GM12878 (cell line): ENCODE data around the gene MYMK. TPM values are rescaled to one million over a fixed set of nuclear protein-coding genes. Genes with fewer than 3 reads are reported as not detected.

ENCODE experiments used
- ATAC-seq: fragments of 200-7000 bp; cut with Tn5 transposase; 3 replicates; pipeline ENCODE4 v1.9.1; 2020; ENCODE audit warnings: mild to moderate bottlenecking, moderate library complexity
- BruUV-seq: library from RNA; stranded (reverse); fragments of 400-500 nt; replicated peaks from 2 replicates; lab custom pipeline; 2021; lab: Mats Ljungman, UMichigan
- CTCF ChIA-PET: fragments of 300-600 bp; sonication (Branson Sonifier 250); formaldehyde crosslinking; extraction: SDS; loops from one replicate; lab custom pipeline; 2021; ENCODE audit warnings: inconsistent platforms; lab: Yijun Ruan, JAX
- POLR2A ChIA-PET: fragments of 350-600 bp; formaldehyde crosslinking; extraction: SDS; loops from one replicate; lab custom pipeline; 2021; ENCODE audit warnings: inconsistent platforms; lab: Charles Lee
- RAD21 ChIA-PET: fragments of 300-600 bp; sonication (Branson Sonifier 250); formaldehyde crosslinking; loops from one replicate; lab custom pipeline; 2023; ENCODE audit warnings: antibody characterized with exemption; ENCODE audit not compliant: unreplicated experiment; lab: Charles Lee
- SMC1A ChIA-PET: fragments of 300-600 bp; sonication (Branson Sonifier 250); formaldehyde crosslinking; loops from one replicate; lab custom pipeline; 2023; ENCODE audit not compliant: unreplicated experiment, uncharacterized antibody; lab: Charles Lee
- DNase-seq: peaks from one replicate; pipeline ENCODE4 v3.0.0-alpha.2; 2011; ENCODE audit warnings: low read depth, low spot score
- FAIRE-seq: peaks from 3 replicates; lab custom pipeline; 2011; peaks lifted over from hg19 to GRCh38; lab: Jason Lieb, UNC
- H2AFZ ChIP-seq: 2 replicates; pipeline ENCODE4 v1.6.0; 2011; ENCODE audit warnings: low read depth, low read length, control low read depth; ENCODE audit not compliant: control insufficient read depth
- H3K27ac ChIP-seq: 2 replicates; pipeline ENCODE4 v1.5.1; 2011; ENCODE audit warnings: control low read depth; ENCODE audit not compliant: control insufficient read depth, insufficient read depth
- H3K27me3 ChIP-seq, 2 experiments: replicated peaks in 1 of 2; 2 replicates each; pipeline versions ENCODE4 v1.6.0 to v1.6.1; 2011; ENCODE audit warnings: low read length in 1 of 2; ENCODE audit not compliant: control insufficient read depth in 2 of 2, insufficient read depth in 2 of 2
- H3K36me3 ChIP-seq, 2 experiments: 2 replicates each; pipeline ENCODE4 v1.5.1; 2011; ENCODE audit warnings: low read length in 1 of 2; ENCODE audit not compliant: control insufficient read depth in 2 of 2, insufficient read depth in 2 of 2
- H3K4me1 ChIP-seq: 2 replicates; pipeline ENCODE4 v1.6.1; 2011; ENCODE audit warnings: mild to moderate bottlenecking, low read length, moderate library complexity, mixed read lengths; ENCODE audit not compliant: control insufficient read depth, insufficient read depth
- H3K4me2 ChIP-seq: 2 replicates; pipeline ENCODE4 v1.6.0; 2011; ENCODE audit warnings: control low read depth; ENCODE audit not compliant: control insufficient read depth, insufficient read depth
- H3K4me3 ChIP-seq: fragments of 200-600 bp; sonication (generic); 2 replicates; pipeline ENCODE4 v1.5.1; 2016
- H3K79me2 ChIP-seq: 2 replicates; pipeline ENCODE4 v1.6.0; 2011; ENCODE audit warnings: low read length; ENCODE audit not compliant: control insufficient read depth, insufficient read depth
- H3K9ac ChIP-seq: 2 replicates; pipeline ENCODE4 v1.8.0; 2011; ENCODE audit warnings: low read length, control low read depth, mixed read lengths; ENCODE audit not compliant: control insufficient read depth, insufficient read depth
- H3K9me3 ChIP-seq: replicated peaks from 3 replicates; pipeline ENCODE4 v1.5.1; 2011; ENCODE audit warnings: mild to moderate bottlenecking, low read length; ENCODE audit not compliant: control insufficient read depth, insufficient read depth
- H4K20me1 ChIP-seq: 2 replicates; pipeline ENCODE4 v1.6.0; 2011; ENCODE audit not compliant: control insufficient read depth, insufficient read depth
- ATF7 ChIP-seq: fragments of 450-650 bp; IDR thresholded peaks from 2 replicates; pipeline ENCODE4 v1.6.1; 2016; ENCODE audit warnings: low read depth, mild to moderate bottlenecking
- CREB1 ChIP-seq: IDR thresholded peaks from 2 replicates; pipeline ENCODE4 v1.6.1; 2012; ENCODE audit warnings: low read depth, mild to moderate bottlenecking, inconsistent platforms
- DPF2 ChIP-seq: fragments of 450-650 bp; IDR thresholded peaks from 2 replicates; pipeline ENCODE4 v1.6.1; 2017; ENCODE audit warnings: mild to moderate bottlenecking
- JUND ChIP-seq: IDR thresholded peaks from 2 replicates; pipeline ENCODE4 v1.6.1; 2012; ENCODE audit warnings: low read depth, mild to moderate bottlenecking, low read length, improper control_type of control experiment, moderate library complexity
- KLF5 ChIP-seq: fragments of 450-650 bp; IDR thresholded peaks from 2 replicates; pipeline ENCODE4 v1.6.1; 2014; ENCODE audit warnings: mild to moderate bottlenecking; ENCODE audit not compliant: partially characterized antibody
- MTA3 ChIP-seq: IDR thresholded peaks from 2 replicates; pipeline ENCODE4 v1.6.1; 2012; ENCODE audit warnings: low read length, inconsistent platforms, borderline replicate concordance
- NR2C1 ChIP-seq: fragments of 450-650 bp; IDR thresholded peaks from 2 replicates; pipeline ENCODE4 v1.6.1; 2017; ENCODE audit warnings: antibody characterized with exemption, mild to moderate bottlenecking, moderate library complexity
- NR2C2 ChIP-seq: IDR thresholded peaks from 2 replicates; pipeline ENCODE4 v1.6.1; 2011; ENCODE audit warnings: borderline replicate concordance, low read depth; ENCODE audit not compliant: control insufficient read depth, insufficient read length
- POLR2A ChIP-seq: IDR thresholded peaks from 2 replicates; pipeline ENCODE4 v1.6.1; 2011; ENCODE audit warnings: low read depth, mild to moderate bottlenecking, low read length
- SMAD1 ChIP-seq: fragments of 450-650 bp; IDR thresholded peaks from 2 replicates; pipeline ENCODE4 v1.6.1; 2018; ENCODE audit warnings: mild to moderate bottlenecking, low read depth; ENCODE audit not compliant: partially characterized antibody
- SMAD5 ChIP-seq: IDR thresholded peaks from 2 replicates; pipeline ENCODE4 v1.6.1; 2016; ENCODE audit warnings: antibody characterized with exemption, low read depth
- SREBF2 ChIP-seq: IDR thresholded peaks from 2 replicates; pipeline ENCODE4 v1.6.1; 2012; ENCODE audit warnings: mild to moderate bottlenecking, low read length
- SUZ12 ChIP-seq: fragments of 200-600 bp; sonication (generic); IDR thresholded peaks from one replicate; pipeline ENCODE4 v1.6.1; 2018; ENCODE audit warnings: antibody characterized with exemption, mild to moderate bottlenecking; ENCODE audit not compliant: unreplicated experiment
- ZZZ3 ChIP-seq: IDR thresholded peaks from 2 replicates; pipeline ENCODE4 v1.6.1; 2011; ENCODE audit warnings: low read depth; ENCODE audit not compliant: control insufficient read depth, insufficient read length
- WGBS: methylation state at CpG from one replicate; pipeline ENCODE4 v1.1.6; 2016; ENCODE audit warnings: low lambda C conversion rate; ENCODE audit not compliant: insufficient replicate concordance, insufficient coverage; ENCODE audit errors: missing lambda C conversion rate; 5-methylcytosine and 5-hydroxymethylcytosine counted together
- in situ Hi-C: fragments of 300-500 bp; cut with MboI; formaldehyde crosslinking; loops from 9 replicates; pipeline ENCODE4 v1.14.3; 2018; ENCODE audit warnings: mixed read lengths
- intact Hi-C: fragments of 100-400 bp; cut with micrococcal nuclease; formaldehyde crosslinking; loops from one replicate; pipeline ENCODE4 v1.14.2; 2022; ENCODE audit not compliant: unreplicated experiment
- polyA plus RNA-seq, 11 experiments: library from polyadenylated mRNA; depleted of rRNA in 4 of 11; unstranded in 6 of 11; stranded (reverse) in 5 of 11; fragments of >200 nt; fragmentation: Nextera tagmentation in 4 of 11; fragmentation: Illumina TruSeq in 1 of 11; extraction: Ambion mirVana in 4 of 11; extraction: Trizol in 1 of 11; gene quantifications; 1 replicate in 1 of 11; 2 replicates in 10 of 11; pipeline versions ENCODE4 v1.2.1 to v1.2.3, GENCODE V29; 2011 to 2016; ENCODE audit warnings: inconsistent platforms in 2 of 11, missing spikeins in 2 of 11, low read depth in 1 of 11
- total RNA-seq, 4 experiments: library from RNA; depleted of rRNA in 3 of 4; stranded (reverse); fragments of >200 nt in 3 of 4; fragmentation: Illumina TruSeq in 1 of 4; extraction: Trizol in 1 of 4; gene quantifications; 2 replicates each; pipeline versions ENCODE4 v1.2.1 to v1.2.3, GENCODE V29; 2013 to 2021
- TF ChIP-seq, protein P1 (sequence below): fragments of 450-650 bp; IDR thresholded peaks from 2 replicates; pipeline ENCODE4 v1.6.1; 2017; ENCODE audit warnings: mild to moderate bottlenecking, moderate library complexity
- TF ChIP-seq, protein P2 (sequence below): IDR thresholded peaks from 2 replicates; pipeline ENCODE4 v1.6.1; 2011; ENCODE audit warnings: low read depth, mild to moderate bottlenecking, low read length, moderate library complexity, borderline replicate concordance; ENCODE audit errors: extremely low read depth
- TF ChIP-seq, protein P3 (sequence below): fragments of 450-650 bp; IDR thresholded peaks from 2 replicates; pipeline ENCODE4 v1.6.1; 2018; ENCODE audit warnings: borderline replicate concordance, mild to moderate bottlenecking; ENCODE audit not compliant: partially characterized antibody

Gene MYMK
- total and polyA plus RNA-seq, 10 of the 15 experiments (the other 5 are each of a cell fraction or from before 2014, with no cell fraction given) = not detected

DNA sequence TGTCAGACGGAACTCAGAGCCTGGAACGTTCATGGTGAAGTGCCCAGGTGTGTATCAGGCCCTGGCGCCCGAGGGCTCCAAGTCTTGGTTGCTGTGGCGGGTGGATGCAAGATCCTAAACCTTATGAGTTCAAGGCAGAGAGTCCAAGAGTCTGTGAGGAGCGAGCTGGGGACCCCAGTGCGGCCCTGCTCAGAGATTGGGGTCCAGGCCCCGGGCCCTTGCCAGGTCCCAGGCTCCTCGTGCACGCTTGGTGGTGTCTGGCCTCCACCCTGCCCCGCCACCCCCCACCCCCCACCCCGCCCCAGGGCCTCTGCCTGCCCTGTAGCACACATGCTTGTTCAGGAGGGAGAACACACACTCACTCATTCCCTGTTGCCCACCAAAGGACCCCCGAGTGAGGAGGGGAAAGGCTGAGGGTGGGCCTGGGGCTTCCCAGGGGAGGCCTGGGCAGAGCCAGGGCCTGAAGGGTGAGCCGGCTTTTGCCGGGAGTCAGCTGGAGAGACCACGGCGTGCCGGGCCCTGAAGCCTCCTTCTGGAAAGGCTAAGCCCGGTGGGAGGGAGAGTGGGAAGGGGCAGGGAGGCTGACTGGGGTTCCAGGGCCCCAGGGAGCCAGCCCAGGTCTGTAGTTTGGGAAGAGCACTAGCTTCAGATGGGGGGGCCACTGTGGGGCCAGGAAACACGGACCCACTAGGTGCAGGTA lies 47.3 kb upstream of the MYMK start:
- H3K36me3 ChIP-seq = no peaks in the 10 kb centered on the region
- no peak for FAIRE-seq
- no peaks in the 10 kb centered on the region; a peak in 2 of 4 replicates for H3K27me3 ChIP-seq
- 34% methylated on average over 18 of the region's 20 CpGs for WGBS
- H4K20me1 ChIP-seq = no peaks in the 10 kb centered on the region; the same call in 1 of the 2 replicates
- intact Hi-C loops (no loop called here), in situ Hi-C loops (no loop called here)
- no peak overlapping the region for H3K4me3 ChIP-seq
- no peaks in the 10 kb centered on the region; the same call in 1 of the 2 replicates for H3K4me1 ChIP-seq
- H3K9ac ChIP-seq = no peak overlapping the region
- H3K9me3 ChIP-seq = no peaks in the 10 kb centered on the region
- TF ChIP-seq DPF2 = no peak
- TF ChIP-seq SUZ12 = no peak
- TF ChIP-seq ZZZ3 = no peak
- no peak for TF ChIP-seq SREBF2
- TF ChIP-seq, protein P1, sequence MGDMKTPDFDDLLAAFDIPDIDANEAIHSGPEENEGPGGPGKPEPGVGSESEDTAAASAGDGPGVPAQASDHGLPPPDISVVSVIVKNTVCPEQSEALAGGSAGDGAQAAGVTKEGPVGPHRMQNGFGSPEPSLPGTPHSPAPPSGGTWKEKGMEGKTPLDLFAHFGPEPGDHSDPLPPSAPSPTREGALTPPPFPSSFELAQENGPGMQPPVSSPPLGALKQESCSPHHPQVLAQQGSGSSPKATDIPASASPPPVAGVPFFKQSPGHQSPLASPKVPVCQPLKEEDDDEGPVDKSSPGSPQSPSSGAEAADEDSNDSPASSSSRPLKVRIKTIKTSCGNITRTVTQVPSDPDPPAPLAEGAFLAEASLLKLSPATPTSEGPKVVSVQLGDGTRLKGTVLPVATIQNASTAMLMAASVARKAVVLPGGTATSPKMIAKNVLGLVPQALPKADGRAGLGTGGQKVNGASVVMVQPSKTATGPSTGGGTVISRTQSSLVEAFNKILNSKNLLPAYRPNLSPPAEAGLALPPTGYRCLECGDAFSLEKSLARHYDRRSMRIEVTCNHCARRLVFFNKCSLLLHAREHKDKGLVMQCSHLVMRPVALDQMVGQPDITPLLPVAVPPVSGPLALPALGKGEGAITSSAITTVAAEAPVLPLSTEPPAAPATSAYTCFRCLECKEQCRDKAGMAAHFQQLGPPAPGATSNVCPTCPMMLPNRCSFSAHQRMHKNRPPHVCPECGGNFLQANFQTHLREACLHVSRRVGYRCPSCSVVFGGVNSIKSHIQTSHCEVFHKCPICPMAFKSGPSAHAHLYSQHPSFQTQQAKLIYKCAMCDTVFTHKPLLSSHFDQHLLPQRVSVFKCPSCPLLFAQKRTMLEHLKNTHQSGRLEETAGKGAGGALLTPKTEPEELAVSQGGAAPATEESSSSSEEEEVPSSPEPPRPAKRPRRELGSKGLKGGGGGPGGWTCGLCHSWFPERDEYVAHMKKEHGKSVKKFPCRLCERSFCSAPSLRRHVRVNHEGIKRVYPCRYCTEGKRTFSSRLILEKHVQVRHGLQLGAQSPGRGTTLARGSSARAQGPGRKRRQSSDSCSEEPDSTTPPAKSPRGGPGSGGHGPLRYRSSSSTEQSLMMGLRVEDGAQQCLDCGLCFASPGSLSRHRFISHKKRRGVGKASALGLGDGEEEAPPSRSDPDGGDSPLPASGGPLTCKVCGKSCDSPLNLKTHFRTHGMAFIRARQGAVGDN = no peak
- no peak for TF ChIP-seq SMAD1
- TF ChIP-seq, protein P2, sequence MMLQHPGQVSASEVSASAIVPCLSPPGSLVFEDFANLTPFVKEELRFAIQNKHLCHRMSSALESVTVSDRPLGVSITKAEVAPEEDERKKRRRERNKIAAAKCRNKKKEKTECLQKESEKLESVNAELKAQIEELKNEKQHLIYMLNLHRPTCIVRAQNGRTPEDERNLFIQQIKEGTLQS = no peak
- no peak for TF ChIP-seq NR2C1
- no peak for TF ChIP-seq MTA3
- no peak for TF ChIP-seq SMAD5
- TF ChIP-seq ATF7 = no peak
- TF ChIP-seq JUND = no peak
- TF ChIP-seq, protein P3, sequence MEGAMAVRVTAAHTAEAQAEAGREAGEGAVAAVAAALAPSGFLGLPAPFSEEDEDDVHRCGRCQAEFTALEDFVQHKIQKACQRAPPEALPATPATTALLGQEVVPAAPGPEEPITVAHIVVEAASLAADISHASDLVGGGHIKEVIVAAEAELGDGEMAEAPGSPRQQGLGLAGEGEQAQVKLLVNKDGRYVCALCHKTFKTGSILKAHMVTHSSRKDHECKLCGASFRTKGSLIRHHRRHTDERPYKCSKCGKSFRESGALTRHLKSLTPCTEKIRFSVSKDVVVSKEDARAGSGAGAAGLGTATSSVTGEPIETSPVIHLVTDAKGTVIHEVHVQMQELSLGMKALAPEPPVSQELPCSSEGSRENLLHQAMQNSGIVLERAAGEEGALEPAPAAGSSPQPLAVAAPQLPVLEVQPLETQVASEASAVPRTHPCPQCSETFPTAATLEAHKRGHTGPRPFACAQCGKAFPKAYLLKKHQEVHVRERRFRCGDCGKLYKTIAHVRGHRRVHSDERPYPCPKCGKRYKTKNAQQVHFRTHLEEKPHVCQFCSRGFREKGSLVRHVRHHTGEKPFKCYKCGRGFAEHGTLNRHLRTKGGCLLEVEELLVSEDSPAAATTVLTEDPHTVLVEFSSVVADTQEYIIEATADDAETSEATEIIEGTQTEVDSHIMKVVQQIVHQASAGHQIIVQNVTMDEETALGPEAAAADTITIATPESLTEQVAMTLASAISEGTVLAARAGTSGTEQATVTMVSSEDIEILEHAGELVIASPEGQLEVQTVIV = no peak
- TF ChIP-seq NR2C2 = no peak
- no peak for TF ChIP-seq POLR2A
- no peak for TF ChIP-seq CREB1
- no peak for TF ChIP-seq KLF5
- no peaks in the 10 kb centered on the region for H3K79me2 ChIP-seq
- no TSS peak for BruUV-seq
- ATAC-seq = no peak
- no peak overlapping the region for H3K27ac ChIP-seq
- ChIA-PET SMC1A (no interaction called here), CTCF (no interaction called here), POLR2A (no interaction called here), RAD21 (no interaction called here)
- no peak overlapping the region for H3K4me2 ChIP-seq
- no peak for DNase-seq
- no peak overlapping the region for H2AFZ ChIP-seq
